ENCODE measurements around the gene CST4.

- TF ChIP-seq, protein P1, sequence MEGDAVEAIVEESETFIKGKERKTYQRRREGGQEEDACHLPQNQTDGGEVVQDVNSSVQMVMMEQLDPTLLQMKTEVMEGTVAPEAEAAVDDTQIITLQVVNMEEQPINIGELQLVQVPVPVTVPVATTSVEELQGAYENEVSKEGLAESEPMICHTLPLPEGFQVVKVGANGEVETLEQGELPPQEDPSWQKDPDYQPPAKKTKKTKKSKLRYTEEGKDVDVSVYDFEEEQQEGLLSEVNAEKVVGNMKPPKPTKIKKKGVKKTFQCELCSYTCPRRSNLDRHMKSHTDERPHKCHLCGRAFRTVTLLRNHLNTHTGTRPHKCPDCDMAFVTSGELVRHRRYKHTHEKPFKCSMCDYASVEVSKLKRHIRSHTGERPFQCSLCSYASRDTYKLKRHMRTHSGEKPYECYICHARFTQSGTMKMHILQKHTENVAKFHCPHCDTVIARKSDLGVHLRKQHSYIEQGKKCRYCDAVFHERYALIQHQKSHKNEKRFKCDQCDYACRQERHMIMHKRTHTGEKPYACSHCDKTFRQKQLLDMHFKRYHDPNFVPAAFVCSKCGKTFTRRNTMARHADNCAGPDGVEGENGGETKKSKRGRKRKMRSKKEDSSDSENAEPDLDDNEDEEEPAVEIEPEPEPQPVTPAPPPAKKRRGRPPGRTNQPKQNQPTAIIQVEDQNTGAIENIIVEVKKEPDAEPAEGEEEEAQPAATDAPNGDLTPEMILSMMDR (IDR thresholded peaks at IDR 0.05), result no peak
- no peak for TF ChIP-seq ZFX (IDR thresholded peaks at IDR 0.05; ENCODE audit: borderline replicate concordance)
These were observed 16.7 kb downstream of the CST4 start for GRCh38 chr20:23672158-23672557.

Data from 22Rv1 (cell line).